H1 (cell line): ENCODE measurements around the gene KRT76. TPM values are rescaled to one million over a fixed set of nuclear protein-coding genes. Genes with fewer than 3 reads are reported as not detected.

ENCODE experiments used
- CTCF ChIA-PET: fragments of 300-600 bp; sonication (Branson Sonifier 250); formaldehyde crosslinking; loops from one replicate; lab custom pipeline; 2021; ENCODE audit not compliant: partially characterized antibody; lab: Charles Lee
- POLR2A ChIA-PET: fragments of 300-600 bp; sonication (Branson Sonifier 250); formaldehyde crosslinking; loops from one replicate; lab custom pipeline; 2021; ENCODE audit warnings: inconsistent platforms; ENCODE audit not compliant: partially characterized antibody; lab: Charles Lee
- DNase-seq, 2 experiments: peaks; one replicate each; pipeline versions ENCODE4 v3.0.0 to v3.0.0-alpha.2; 2010 to 2022; ENCODE audit warnings: low spot score in 2 of 2, low read depth in 1 of 2, mixed read lengths in 1 of 2
- FAIRE-seq: peaks from 2 replicates; lab custom pipeline; 2011; peaks lifted over from hg19 to GRCh38; lab: Jason Lieb, UNC
- H2AFZ ChIP-seq: 2 replicates; pipeline ENCODE4 v1.8.1; 2012; ENCODE audit warnings: low read length, inconsistent platforms
- H2AK5ac ChIP-seq: 2 replicates; pipeline ENCODE4 v1.6.1; 2013; ENCODE audit warnings: low read depth, low read length
- H2BK120ac ChIP-seq: replicated peaks from 2 replicates; pipeline ENCODE3; 2013; ENCODE audit warnings: low read depth, low read length, inconsistent platforms
- H2BK12ac ChIP-seq: 2 replicates; pipeline ENCODE4 v1.6.1; 2013; ENCODE audit warnings: low read depth, low read length
- H2BK15ac ChIP-seq: 2 replicates; pipeline ENCODE4 v1.6.1; 2013; ENCODE audit warnings: low read length
- H2BK20ac ChIP-seq: 2 replicates; pipeline ENCODE4 v1.6.1; 2013; ENCODE audit warnings: low read length
- H2BK5ac ChIP-seq: 2 replicates; pipeline ENCODE4 v1.6.1; 2013; ENCODE audit warnings: low read depth, low read length
- H3K14ac ChIP-seq: 2 replicates; pipeline ENCODE4 v1.6.1; 2013; ENCODE audit warnings: inconsistent platforms; ENCODE audit not compliant: insufficient read length
- H3K18ac ChIP-seq: 2 replicates; pipeline ENCODE4 v1.6.1; 2013; ENCODE audit warnings: low read length; ENCODE audit errors: extremely low read depth
- H3K23ac ChIP-seq: 2 replicates; pipeline ENCODE4 v1.6.1; 2013; ENCODE audit warnings: inconsistent platforms; ENCODE audit not compliant: insufficient read length
- H3K23me2 ChIP-seq: 2 replicates; pipeline ENCODE4 v1.6.1; 2013; ENCODE audit warnings: low read depth, low read length
- H3K27ac ChIP-seq: 2 replicates; pipeline ENCODE4 v1.6.1; 2011; ENCODE audit warnings: low read depth, low read length, inconsistent platforms
- H3K27me3 ChIP-seq, 4 experiments: replicated peaks in 1 of 4; 1 replicate in 1 of 4; 2 replicates in 3 of 4; pipeline versions ENCODE4 v1.6.1 to v1.8.1; 2011 to 2013; ENCODE audit warnings: low read length in 3 of 4, mild to moderate bottlenecking in 3 of 4, inconsistent platforms in 2 of 4, mixed read lengths in 2 of 4, moderate library complexity in 1 of 4; ENCODE audit not compliant: control insufficient read depth in 3 of 4, insufficient read depth in 3 of 4; ENCODE audit errors: extremely low read depth in 1 of 4
- H3K36me3 ChIP-seq, 4 experiments: 2 replicates each; pipeline versions ENCODE4 v1.6.1 to v1.8.1; 2011 to 2013; ENCODE audit warnings: mild to moderate bottlenecking in 4 of 4, low read length in 3 of 4, moderate library complexity in 2 of 4, control low read depth in 1 of 4, inconsistent platforms in 1 of 4; ENCODE audit not compliant: insufficient read depth in 4 of 4, control insufficient read depth in 2 of 4
- H3K4ac ChIP-seq: replicated peaks from 2 replicates; pipeline ENCODE3; 2013; ENCODE audit warnings: low read length, low read depth, mixed read lengths, inconsistent platforms; ENCODE audit not compliant: insufficient read length
- H3K4me1 ChIP-seq, 4 experiments: replicated peaks in 1 of 4; 1 replicate in 1 of 4; 2 replicates in 3 of 4; pipeline versions ENCODE4 v1.6.1 to v1.8.1; 2011 to 2013; ENCODE audit warnings: low read length in 3 of 4, inconsistent platforms in 2 of 4, mixed read lengths in 1 of 4; ENCODE audit not compliant: insufficient read depth in 4 of 4, control insufficient read depth in 3 of 4
- H3K4me2 ChIP-seq, 2 experiments: 2 replicates each; pipeline versions ENCODE4 v1.6.1 to v1.8.1; 2011 to 2013; ENCODE audit warnings: low read depth in 2 of 2, low read length in 2 of 2, control low read depth in 1 of 2, inconsistent platforms in 1 of 2, mild to moderate bottlenecking in 1 of 2; ENCODE audit not compliant: insufficient read depth in 1 of 2
- H3K4me3 ChIP-seq, 4 experiments: fragments of 200-600, 300-600 bp in 1 of 4; sonication (generic), shearing (Covaris generic), sonication (Bioruptor Twin) in 1 of 4; 2 replicates each; pipeline versions ENCODE4 v1.5.1 to v1.8.1; 2011 to 2016; ENCODE audit warnings: low read length in 4 of 4, low read depth in 3 of 4, control low read depth in 2 of 4, inconsistent platforms in 2 of 4, mild to moderate bottlenecking in 2 of 4, mixed read lengths in 1 of 4, moderate library complexity in 1 of 4; ENCODE audit not compliant: insufficient read depth in 2 of 4; ENCODE audit errors: extremely low read depth in 1 of 4
- H3K56ac ChIP-seq: replicated peaks from 2 replicates; pipeline ENCODE3; 2013; ENCODE audit warnings: low read depth, mild to moderate bottlenecking, mixed read lengths, low read length, inconsistent platforms; ENCODE audit not compliant: insufficient read length
- H3K79me1 ChIP-seq: 2 replicates; pipeline ENCODE4 v1.6.1; 2013; ENCODE audit warnings: low read depth, low read length, control low read depth
- H3K79me2 ChIP-seq, 2 experiments: 2 replicates each; pipeline versions ENCODE4 v1.6.1 to v1.8.1; 2012 to 2013; ENCODE audit warnings: low read length in 2 of 2, mild to moderate bottlenecking in 2 of 2, inconsistent platforms in 1 of 2; ENCODE audit not compliant: insufficient read depth in 2 of 2, control insufficient read depth in 1 of 2
- H3K9ac ChIP-seq, 4 experiments: replicated peaks in 1 of 4; 1 replicate in 1 of 4; 2 replicates in 3 of 4; pipeline versions ENCODE4 v1.6.1 to v1.8.1; 2011 to 2013; ENCODE audit warnings: low read depth in 3 of 4, low read length in 3 of 4, control low read depth in 2 of 4, mild to moderate bottlenecking in 2 of 4, moderate library complexity in 2 of 4, inconsistent platforms in 1 of 4; ENCODE audit errors: extremely low read depth in 1 of 4
- H3K9me3 ChIP-seq, 2 experiments: 2 replicates each; pipeline versions ENCODE4 v1.6.1 to v1.8.1; 2012 to 2013; ENCODE audit warnings: mild to moderate bottlenecking in 2 of 2, moderate library complexity in 2 of 2, control low read depth in 1 of 2, inconsistent platforms in 1 of 2, low read depth in 1 of 2, low read length in 1 of 2, mixed read lengths in 1 of 2; ENCODE audit not compliant: insufficient read depth in 2 of 2
- H4K20me1 ChIP-seq, 2 experiments: replicated peaks in 1 of 2; 2 replicates each; pipeline versions ENCODE3 to v1.8.1; 2011 to 2013; ENCODE audit warnings: inconsistent platforms in 2 of 2, low read length in 2 of 2, mild to moderate bottlenecking in 1 of 2; ENCODE audit not compliant: insufficient read depth in 2 of 2, control insufficient read depth in 1 of 2
- H4K5ac ChIP-seq: 2 replicates; pipeline ENCODE4 v1.6.1; 2013; ENCODE audit warnings: low read length, low read depth, mixed read lengths, inconsistent platforms; ENCODE audit not compliant: insufficient read length
- H4K8ac ChIP-seq: 2 replicates; pipeline ENCODE4 v1.8.0; 2013; ENCODE audit warnings: mild to moderate bottlenecking, moderate library complexity, low read length, inconsistent platforms; ENCODE audit not compliant: insufficient read depth; ENCODE audit errors: extremely low read depth
- H4K91ac ChIP-seq: replicated peaks from 2 replicates; pipeline ENCODE3; 2013; ENCODE audit warnings: low read length, mixed read lengths, inconsistent platforms; ENCODE audit not compliant: insufficient read length
- YY1 ChIP-seq: IDR thresholded peaks from 2 replicates; pipeline ENCODE4 v1.6.1; 2011; ENCODE audit warnings: low read depth, mild to moderate bottlenecking, low read length
- polyA plus RNA-seq, 7 experiments: library from polyadenylated mRNA; depleted of rRNA in 3 of 7; stranded (reverse) in 5 of 7; unstranded in 2 of 7; fragments of >200 nt in 5 of 7; fragments of 200-250 nt in 2 of 7; gene quantifications; 1 replicate in 5 of 7; 2 replicates in 1 of 7; 4 replicates in 1 of 7; pipeline versions ENCODE4 v1.2.1 to v1.2.3, GENCODE V29; 2011 to 2013; ENCODE audit warnings: missing spikeins in 2 of 7, mixed read lengths in 2 of 7
- total RNA-seq: library from RNA; stranded (reverse); fragmentation: NEBNext Ultra II Directional; extraction: Animal tissue kit (Norgen Biotek cat#: 25700); gene quantifications from 2 replicates; pipeline ENCODE4 v1.2.1, GENCODE V29; 2021
- TF ChIP-seq, protein P1 (sequence below): IDR thresholded peaks from 2 replicates; pipeline ENCODE4 v1.6.1; 2011; ENCODE audit warnings: low read depth, mild to moderate bottlenecking, low read length; ENCODE audit not compliant: insufficient read depth
- TF ChIP-seq, protein P2 (sequence below): IDR thresholded peaks from 2 replicates; pipeline ENCODE4 v1.6.1; 2011; ENCODE audit warnings: low read length, improper control_type of control experiment

Gene KRT76
- total and polyA plus RNA-seq, 2 of the 8 experiments (the other 6 are each of a cell fraction or from before 2014, with no cell fraction given), result not detected

DNA sequence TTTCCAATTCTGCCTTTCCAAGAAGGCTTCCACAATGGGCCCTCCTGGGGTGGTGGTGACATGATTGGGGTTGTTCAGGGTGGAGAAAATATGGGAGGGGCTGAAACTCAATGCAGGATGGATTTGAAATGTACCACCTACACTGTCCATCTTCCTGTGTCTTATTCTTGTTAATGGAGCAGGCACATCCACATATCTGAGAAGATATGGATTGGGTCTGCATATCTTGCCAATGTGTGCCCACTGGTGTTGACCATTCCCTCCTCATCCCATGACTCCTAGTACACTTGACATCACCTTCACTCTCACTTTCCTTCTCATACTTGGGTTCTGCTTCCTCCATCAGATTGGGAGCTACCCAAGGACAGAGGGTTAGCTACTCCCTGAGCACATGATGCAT, 7.2 kb downstream of the KRT76 start:
- Histone ChIP-seq H3K9me3 (no peaks in the 10 kb centered on the region), H2AK5ac (no peak overlapping the region), H3K4ac (no peak overlapping the region), H4K8ac (no peak overlapping the region), H3K9ac (no peak overlapping the region), H3K79me2 (no peaks in the 10 kb centered on the region), H4K91ac (no peak overlapping the region), H2BK20ac (no peak overlapping the region), H3K4me3 (no peak overlapping the region), H3K4me1 (no peaks in the 10 kb centered on the region), H2BK15ac (no peak overlapping the region), H4K20me1 (no peaks in the 10 kb centered on the region), H3K56ac (no peak overlapping the region), H3K23me2 (no peaks in the 10 kb centered on the region), H4K5ac (no peak overlapping the region), H2BK12ac (no peak overlapping the region), H3K18ac (no peak overlapping the region), H3K23ac (no peak overlapping the region), H2BK120ac (no peak overlapping the region), H2AFZ (no peak overlapping the region), H2BK5ac (no peak overlapping the region), H3K4me2 (no peak overlapping the region), H3K36me3 (no peaks in the 10 kb centered on the region), H3K27me3 (0 out of 7 replicates have a peak, but pooled peaks cover 0 to 2% (median 0%) of the 10 kb centered on the region in 4 experiments), H3K79me1 (no peaks in the 10 kb centered on the region), H3K14ac (no peak overlapping the region), H3K27ac (no peak overlapping the region)
- no peak for DNase-seq
- ChIA-PET POLR2A (no interaction called here), CTCF (interaction anchor here (1.2 to 1.7 kb wide), 3 partner anchors 9 to 53 kb away, joined by 3 to 4 read pairs (median 4); no protein-coding TSS in a partner anchor)
- TF ChIP-seq, protein P1, sequence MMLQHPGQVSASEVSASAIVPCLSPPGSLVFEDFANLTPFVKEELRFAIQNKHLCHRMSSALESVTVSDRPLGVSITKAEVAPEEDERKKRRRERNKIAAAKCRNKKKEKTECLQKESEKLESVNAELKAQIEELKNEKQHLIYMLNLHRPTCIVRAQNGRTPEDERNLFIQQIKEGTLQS, result no peak
- TF ChIP-seq YY1, result no peak
- TF ChIP-seq, protein P2, sequence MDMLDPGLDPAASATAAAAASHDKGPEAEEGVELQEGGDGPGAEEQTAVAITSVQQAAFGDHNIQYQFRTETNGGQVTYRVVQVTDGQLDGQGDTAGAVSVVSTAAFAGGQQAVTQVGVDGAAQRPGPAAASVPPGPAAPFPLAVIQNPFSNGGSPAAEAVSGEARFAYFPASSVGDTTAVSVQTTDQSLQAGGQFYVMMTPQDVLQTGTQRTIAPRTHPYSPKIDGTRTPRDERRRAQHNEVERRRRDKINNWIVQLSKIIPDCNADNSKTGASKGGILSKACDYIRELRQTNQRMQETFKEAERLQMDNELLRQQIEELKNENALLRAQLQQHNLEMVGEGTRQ, result no peak
- no peak for FAIRE-seq
